HepG2 (cell line): Measurements from ENCODE around the gene CTNNA1. TPM values are rescaled to one million over a fixed set of nuclear protein-coding genes. Genes with fewer than 3 reads are reported as not detected.

Experiments
- ATAC-seq: fragments of 200-7000 bp; cut with Tn5 transposase; 3 replicates; pipeline ENCODE4 v1.9.1; 2020; ENCODE audit warnings: mild to moderate bottlenecking, moderate library complexity
- BruUV-seq: library from RNA; stranded (reverse); fragments of 400-500 nt; replicated peaks from 2 replicates; lab custom pipeline; 2021; lab: Mats Ljungman, UMichigan
- CTCF ChIA-PET: fragments of 300-600 bp; formaldehyde crosslinking; extraction: SDS; loops from one replicate; lab custom pipeline; 2021; ENCODE audit warnings: low total read pairs, inconsistent platforms, low intra/inter-chr PET ratio; lab: Yijun Ruan, JAX
- POLR2A ChIA-PET: fragments of 350-600 bp; sonication (Branson Sonifier 250); formaldehyde crosslinking; loops from one replicate; lab custom pipeline; 2020; ENCODE audit warnings: antibody characterized with exemption, inconsistent platforms; lab: Yijun Ruan, JAX
- DNase-seq: peaks from one replicate; pipeline ENCODE4 v3.0.0-alpha.2; 2015; ENCODE audit warnings: low spot score
- FAIRE-seq: peaks from 3 replicates; lab custom pipeline; 2011; peaks lifted over from hg19 to GRCh38; lab: Jason Lieb, UNC
- H2AFZ ChIP-seq: one replicate; pipeline ENCODE4 v1.6.1; 2011; ENCODE audit warnings: low read length, inconsistent platforms
- H3K27ac ChIP-seq: fragments of 300-600 bp; 3 replicates; pipeline ENCODE4 v1.8.0; 2011; ENCODE audit warnings: mixed run types, mild to moderate bottlenecking, mixed read lengths, low read length, inconsistent platforms; ENCODE audit not compliant: insufficient read depth; ENCODE audit errors: extremely low read length
- H3K27me3 ChIP-seq, 2 experiments: fragments of 200-600 bp in 1 of 2; 2 replicates in 1 of 2; 3 replicates in 1 of 2; pipeline versions ENCODE4 v1.6.0 to v1.8.0; 2011; ENCODE audit warnings: low read length in 2 of 2, mild to moderate bottlenecking in 2 of 2, moderate library complexity in 2 of 2, inconsistent platforms in 1 of 2; ENCODE audit not compliant: insufficient read depth in 2 of 2, control insufficient read depth in 1 of 2
- H3K36me3 ChIP-seq, 2 experiments: fragments of 200-600 bp in 1 of 2; replicated peaks in 1 of 2; 2 replicates in 1 of 2; 3 replicates in 1 of 2; pipeline versions ENCODE4 v1.5.1 to v1.8.0; 2011; ENCODE audit warnings: low read length in 2 of 2, inconsistent platforms in 1 of 2; ENCODE audit not compliant: insufficient read depth in 2 of 2, control insufficient read depth in 1 of 2
- H3K4me1 ChIP-seq: 2 replicates; pipeline ENCODE4 v1.5.1; 2012; ENCODE audit warnings: low read length, inconsistent platforms; ENCODE audit not compliant: insufficient read depth
- H3K4me2 ChIP-seq: 2 replicates; pipeline ENCODE4 v1.6.0; 2011; ENCODE audit warnings: low read depth, low read length, inconsistent platforms
- H3K4me3 ChIP-seq, 3 experiments: fragments of 200-600 bp in 1 of 3; sonication (generic), shearing (Covaris generic) in 1 of 3; replicated peaks in 1 of 3; 2 replicates each; pipeline ENCODE4 v1.5.1; 2011 to 2016; ENCODE audit warnings: low read length in 3 of 3, inconsistent platforms in 2 of 3, low read depth in 2 of 3, mild to moderate bottlenecking in 2 of 3, control low read depth in 1 of 3, mixed read lengths in 1 of 3; ENCODE audit not compliant: insufficient read depth in 1 of 3
- H3K79me2 ChIP-seq: one replicate; pipeline ENCODE4 v1.6.1; 2011; ENCODE audit warnings: low read length, inconsistent platforms; ENCODE audit not compliant: insufficient read depth
- H3K9ac ChIP-seq: 2 replicates; pipeline ENCODE4 v1.6.0; 2011; ENCODE audit warnings: mild to moderate bottlenecking, low read depth, low read length, inconsistent platforms; ENCODE audit not compliant: insufficient read depth
- H3K9me3 ChIP-seq: 2 replicates; pipeline ENCODE4 v1.5.1; 2012; ENCODE audit warnings: mild to moderate bottlenecking, low read length
- H4K20me1 ChIP-seq: 2 replicates; pipeline ENCODE4 v1.6.0; 2011; ENCODE audit warnings: inconsistent platforms, mild to moderate bottlenecking, low read length, moderate library complexity; ENCODE audit not compliant: insufficient read depth
- ATF7-NPFF ChIP-seq: sonication (generic); formaldehyde crosslinking; IDR thresholded peaks from 2 replicates; pipeline ENCODE4 v1.8.1; 2023; ENCODE audit warnings: mild to moderate bottlenecking, low read depth, missing genetic modification reagents, moderate library complexity
- ELF3 ChIP-seq: IDR thresholded peaks from 2 replicates; pipeline ENCODE4 v1.6.1; 2016; ENCODE audit warnings: missing genetic modification reagents, missing compliant biosample characterization
- GABPA ChIP-seq, 2 experiments: IDR thresholded peaks; 2 replicates each; pipeline ENCODE4 v1.6.1; 2011 to 2016; ENCODE audit warnings: low read depth in 2 of 2, low read length in 1 of 2, missing biosample characterization in 1 of 2, missing genetic modification characterization in 1 of 2
- PBX2 ChIP-seq: IDR thresholded peaks from 2 replicates; pipeline ENCODE4 v1.6.1; 2016; ENCODE audit warnings: control low read depth
- RFX1 ChIP-seq: fragments of 450-650 bp; IDR thresholded peaks from 2 replicates; pipeline ENCODE4 v1.6.1; 2017
- SALL2 ChIP-seq: sonication (generic); formaldehyde crosslinking; IDR thresholded peaks from 2 replicates; pipeline ENCODE4 v1.8.1; 2023; ENCODE audit warnings: mild to moderate bottlenecking, missing genetic modification reagents, inconsistent platforms
- SMC3 ChIP-seq: IDR thresholded peaks from 2 replicates; pipeline ENCODE4 v1.6.1; 2011; ENCODE audit warnings: low read length, improper control_type of control experiment
- SRY ChIP-seq: sonication (generic); formaldehyde crosslinking; IDR thresholded peaks from 2 replicates; pipeline ENCODE4 v1.8.0; 2022; ENCODE audit warnings: mild to moderate bottlenecking, missing genetic modification reagents
- ZBTB38 ChIP-seq: sonication (generic); formaldehyde crosslinking; IDR thresholded peaks from 2 replicates; pipeline ENCODE4 v1.5.1; 2020; ENCODE audit warnings: mild to moderate bottlenecking, missing genetic modification reagents
- ZNF207 ChIP-seq: fragments of 450-650 bp; IDR thresholded peaks from 2 replicates; pipeline ENCODE4 v1.6.1; 2016; ENCODE audit warnings: antibody characterized with exemption, borderline replicate concordance
- ZNF431 ChIP-seq: sonication (generic); formaldehyde crosslinking; IDR thresholded peaks from 2 replicates; pipeline ENCODE4 v1.9.0; 2022; ENCODE audit warnings: missing genetic modification reagents, low read depth, mild to moderate bottlenecking, borderline replicate concordance
- ZNF510 ChIP-seq: sonication (generic); formaldehyde crosslinking; IDR thresholded peaks from 2 replicates; pipeline ENCODE4 v1.4.0; 2020; ENCODE audit warnings: low read depth, mild to moderate bottlenecking, missing genetic modification reagents
- ZNF552 ChIP-seq: sonication (generic); formaldehyde crosslinking; IDR thresholded peaks from 2 replicates; pipeline ENCODE4 v1.9.0; 2022; ENCODE audit warnings: missing genetic modification reagents, mild to moderate bottlenecking, borderline replicate concordance
- ZNF687 ChIP-seq: sonication (generic); formaldehyde crosslinking; IDR thresholded peaks from 2 replicates; pipeline ENCODE4 v1.5.1; 2020; ENCODE audit warnings: mild to moderate bottlenecking, missing genetic modification reagents, moderate library complexity
- WGBS: methylation state at CpG from one replicate; pipeline ENCODE4 v1.1.6; 2017; ENCODE audit warnings: low lambda C conversion rate; 5-methylcytosine and 5-hydroxymethylcytosine counted together
- in situ Hi-C: cut with HindIII; loops from 2 replicates; pipeline ENCODE4 v1.10.0; 2017; ENCODE audit warnings: low pct_unique_long_range_greater_than_20kb; ENCODE audit not compliant: extremely low pct_ligation_motif_present
- intact Hi-C: fragments of 100-400 bp; cut with micrococcal nuclease; formaldehyde crosslinking; loops from one replicate; pipeline ENCODE4 v1.10.0; 2022; ENCODE audit not compliant: unreplicated experiment
- polyA plus RNA-seq, 8 experiments: library from polyadenylated mRNA; depleted of rRNA in 3 of 8; stranded (reverse) in 7 of 8; unstranded in 1 of 8; fragments of >200 nt; fragmentation: Illumina TruSeq in 4 of 8; extraction: Trizol in 4 of 8; gene quantifications; 2 replicates each; pipeline versions ENCODE4 v1.2.1 to v1.2.3, GENCODE V29; 2011 to 2016; ENCODE audit warnings: low read depth in 4 of 8, missing spikeins in 1 of 8, mixed read lengths in 1 of 8; ENCODE audit not compliant: insufficient read depth in 1 of 8
- total RNA-seq, 5 experiments: library from RNA; depleted of rRNA; stranded (reverse); fragments of >200 nt; fragmentation: Illumina TruSeq; extraction: Trizol; gene quantifications; 2 replicates each; pipeline ENCODE4 v1.2.3, GENCODE V29; 2016; ENCODE audit warnings: low read depth in 1 of 5

Gene CTNNA1
- total and polyA plus RNA-seq, 2 of the 13 experiments (the other 11 are each of a cell fraction or from before 2014, with no cell fraction given) = 66.8 to 162 TPM

GRCh38 chr5:138943599-138944173 is 190.5 kb downstream of the CTNNA1 start:
- 95% methylated on average over 6 of the region's 6 CpGs for WGBS
- no peak overlapping the region for H3K4me3 ChIP-seq
- H3K27ac ChIP-seq = no peak overlapping the region
- intact Hi-C loops = no loop called here
- CTCF ChIA-PET = no interaction called here
- H3K36me3 ChIP-seq = peaks cover 0 to 2% of the 10 kb centered on the region in 2 experiments; a peak in 2 of 5 replicates
- H3K27me3 ChIP-seq = no peaks in the 10 kb centered on the region
- no peak overlapping the region for H2AFZ ChIP-seq
- no peaks in the 10 kb centered on the region for H3K79me2 ChIP-seq
- DNase-seq (no peak), FAIRE-seq (no peak), ATAC-seq (peak; percentile 5; the same call in 2 of the 3 replicates)
- H3K9ac ChIP-seq = no peak overlapping the region
- H3K9me3 ChIP-seq = no peaks in the 10 kb centered on the region
- BruUV-seq = no TSS peak
- no peaks in the 10 kb centered on the region for H3K4me1 ChIP-seq
- H3K4me2 ChIP-seq = no peak overlapping the region
- POLR2A ChIA-PET = no interaction called here
- no peaks in the 10 kb centered on the region for H4K20me1 ChIP-seq
- TF ChIP-seq ZNF552 (CRISPR knock-in tag) = no peak
- TF ChIP-seq PBX2 (CRISPR knock-in tag) = no peak
- TF ChIP-seq SRY (CRISPR knock-in tag) = no peak
- TF ChIP-seq ZNF510 (CRISPR knock-in tag) = no peak
- TF ChIP-seq ZNF207 = no peak
- TF ChIP-seq SALL2 = no peak
- no peak for TF ChIP-seq ZNF687 (CRISPR knock-in tag)
- TF ChIP-seq ZBTB38 (CRISPR knock-in tag) = no peak
- no peak for TF ChIP-seq ATF7-NPFF
- no peak for TF ChIP-seq ZNF431 (CRISPR knock-in tag)
- no peak for TF ChIP-seq RFX1
- TF ChIP-seq SMC3 = no peak
- TF ChIP-seq GABPA (IDR thresholded peaks at IDR 0.05; ENCODE audit: low read depth, low read length) = no peak
- no peak for TF ChIP-seq GABPA (CRISPR knock-in tag; IDR thresholded peaks at IDR 0.05; ENCODE audit: low read depth)
- TF ChIP-seq ELF3 (CRISPR knock-in tag) = no peak
- in situ Hi-C loops = no loop called here
